Testis (tissue), 3 donors: ENCODE results near the gene CARD9. TPM values are rescaled to one million over a fixed set of nuclear protein-coding genes. Genes with fewer than 3 reads are reported as not detected.

Source experiments
- DNase-seq: peaks from one replicate; pipeline ENCODE4 v3.0.0-alpha.2; 2019
- H3K27ac ChIP-seq, 2 donors: fragments of 200-600 bp; sonication (generic); one replicate each; pipeline ENCODE4 v1.5.1; 2019
- H3K27me3 ChIP-seq: fragments of 200-600 bp; sonication (generic); one replicate; pipeline ENCODE4 v1.5.1; 2019
- H3K36me3 ChIP-seq: fragments of 200-600 bp; sonication (generic); one replicate; pipeline ENCODE4 v1.5.1; 2017; ENCODE audit warnings: low read depth; ENCODE audit errors: missing control alignments
- H3K4me1 ChIP-seq: fragments of 200-600 bp; sonication (generic); one replicate; pipeline ENCODE4 v1.5.1; 2019
- H3K4me3 ChIP-seq, 2 donors: fragments of 200-600 bp; sonication (generic); one replicate each; pipeline ENCODE4 v1.5.1; 2017 to 2019
- H3K9me3 ChIP-seq: fragments of 200-600 bp; sonication (generic); one replicate; pipeline ENCODE4 v1.5.1; 2017
- CTCF ChIP-seq, 3 experiments: fragments of 450-650 bp in 2 of 3; fragments of 200-600 bp in 1 of 3; sonication (generic) in 1 of 3; IDR thresholded peaks; one replicate each; pipeline ENCODE4 v1.5.1; 2016 to 2019; ENCODE audit warnings: antibody characterized with exemption in 3 of 3, mild to moderate bottlenecking in 2 of 3, moderate library complexity in 1 of 3
- POLR2A ChIP-seq: fragments of 450-650 bp; IDR thresholded peaks from one replicate; pipeline ENCODE4 v1.6.1; 2017; ENCODE audit warnings: antibody characterized with exemption, mild to moderate bottlenecking, moderate library complexity
- WGBS, 2 donors: methylation state at CpG; one replicate each; pipeline ENCODE4 v1.1.5; 2018; 5-methylcytosine and 5-hydroxymethylcytosine counted together
- intact Hi-C: fragments of 100-400 bp; cut with DNase I; formaldehyde crosslinking; loops from one replicate; pipeline ENCODE4 v1.15.1; 2023; ENCODE audit warnings: low total_unique reads
- polyA plus RNA-seq: library from polyadenylated mRNA; stranded (reverse); fragments of 350-450 nt; fragmentation: Illumina TruSeq; extraction: RNeasy Lipid Tissue Mini Kit (QIAGEN cat#74804); gene quantifications from one replicate; pipeline ENCODE4 v1.2.3, GENCODE V29; 2014; ENCODE audit warnings: low read depth, low replicate concordance; ENCODE audit not compliant: insufficient read depth
- total RNA-seq, 2 donors: library from RNA; depleted of rRNA; stranded (reverse); fragments of >200 nt; gene quantifications; one replicate each; pipeline ENCODE4 v1.2.3, GENCODE V29; 2016

The CARD9 gene
- total and polyA plus RNA-seq, 3 donors from 2014 or later, result 1.8 to 3.7 (median 3.5) TPM

- TF ChIP-seq POLR2A, result no peak
- no peak for TF ChIP-seq CTCF (IDR thresholded peaks at IDR 0.05)
- Histone ChIP-seq H3K27ac (no peak overlapping the region), H3K4me3 (no peak overlapping the region), H3K4me1 (peaks cover 11% of the 10 kb centered on the region), H3K9me3 (no peaks in the 10 kb centered on the region), H3K27me3 (no peaks in the 10 kb centered on the region), H3K36me3 (no peaks in the 10 kb centered on the region)
- WGBS, 2 donors, result 77 to 80% methylated on average over 7 of the region's 7 CpGs
- no peak for DNase-seq
- intact Hi-C loops, result no loop called here
These were observed 32.0 kb upstream of the CARD9 start for GRCh38 chr9:136405481-136405880.

- Histone ChIP-seq H3K27ac (no peak overlapping the region), H3K4me3 (no peak overlapping the region), H3K36me3 (no peaks in the 10 kb centered on the region), H3K9me3 (no peaks in the 10 kb centered on the region), H3K27me3 (no peaks in the 10 kb centered on the region), H3K4me1 (peaks cover 13% of the 10 kb centered on the region)
- no peak for DNase-seq
- whole genome bisulfite sequencing, 2 donors, result 82 to 91% methylated on average over 5 to 14 of the region's 14 CpGs
- TF ChIP-seq POLR2A (no peak), CTCF (IDR thresholded peaks at IDR 0.05) (no peak)
- intact Hi-C loops, result no loop called here
These were observed 31.3 kb upstream of the CARD9 start for GRCh38 chr9:136404801-136405136.

GRCh38 chr9:136403915-136404800 is 30.7 kb upstream of the CARD9 start:
- no peak for DNase-seq
- H3K4me3 ChIP-seq, result no peak overlapping the region
- no peaks in the 10 kb centered on the region for H3K9me3 ChIP-seq
- no peaks in the 10 kb centered on the region for H3K36me3 ChIP-seq
- TF ChIP-seq CTCF (IDR thresholded peaks at IDR 0.05), result no peak
- intact Hi-C loops, result no loop called here
- 90 to 92% methylated on average over 15 to 32 of the region's 32 CpGs for WGBS, 2 donors
- H3K4me1 ChIP-seq, result peaks cover 8% of the 10 kb centered on the region
- H3K27me3 ChIP-seq, result no peaks in the 10 kb centered on the region
- no peak overlapping the region for H3K27ac ChIP-seq

GRCh38 chr9:136403538-136403914 is 30.1 kb upstream of the CARD9 start:
- Histone ChIP-seq H3K27me3 (no peaks in the 10 kb centered on the region), H3K4me1 (peaks cover 13% of the 10 kb centered on the region), H3K9me3 (no peaks in the 10 kb centered on the region), H3K4me3 (no peak overlapping the region), H3K27ac (no peak overlapping the region), H3K36me3 (no peaks in the 10 kb centered on the region)
- TF ChIP-seq CTCF (IDR thresholded peaks at IDR 0.05), result no peak
- no peak for TF ChIP-seq POLR2A
- DNase-seq, result no peak
- intact Hi-C loops, result no loop called here
- 90 to 92% methylated on average over 5 of the region's 5 CpGs for WGBS, 2 donors

- no peak overlapping the region for H3K27ac ChIP-seq
- no peak for DNase-seq
- WGBS, 2 donors, result 59 to 67% methylated on average over 13 of the region's 13 CpGs
- no peaks in the 10 kb centered on the region for H3K9me3 ChIP-seq
- TF ChIP-seq CTCF (IDR thresholded peaks at IDR 0.05) (no peak), POLR2A (no peak)
- intact Hi-C loops, result no loop called here
- H3K27me3 ChIP-seq, result no peaks in the 10 kb centered on the region
- no peaks in the 10 kb centered on the region for H3K36me3 ChIP-seq
- no peak overlapping the region for H3K4me3 ChIP-seq
- peaks cover 13% of the 10 kb centered on the region for H3K4me1 ChIP-seq
These were observed 28.6 kb upstream of the CARD9 start for GRCh38 chr9:136402067-136402466.
